Heart right ventricle (tissue), 16 donors: ENCODE measurements around the gene UFSP1. TPM values are rescaled to one million over a fixed set of nuclear protein-coding genes. Genes with fewer than 3 reads are reported as not detected.

ENCODE experiments used
- ATAC-seq, 8 donors: fragments of 200-7000 bp; cut with Tn5 transposase; one replicate each; pipeline ENCODE4 v1.9.1; 2020; ENCODE audit warnings: mild to moderate bottlenecking in 8 of 8, moderate library complexity in 8 of 8, moderate number of reproducible peaks in 1 of 8
- DNase-seq, 2 donors: peaks; one replicate each; pipeline ENCODE4 v3.0.0-alpha.2; 2020
- H3K27ac ChIP-seq, 10 donors: fragments of 200-600 bp; sonication (generic) in 2 of 10; one replicate each; pipeline versions ENCODE4 v1.5.0 to v1.8.0; 2020 to 2022; ENCODE audit warnings: mild to moderate bottlenecking in 3 of 10
- H3K27me3 ChIP-seq, 7 donors: fragments of 200-600 bp; one replicate each; pipeline ENCODE4 v1.8.0; 2021 to 2022; ENCODE audit warnings: mild to moderate bottlenecking in 2 of 7
- H3K36me3 ChIP-seq, 9 donors: fragments of 200-600 bp; sonication (generic) in 1 of 9; one replicate each; pipeline versions ENCODE4 v1.5.0 to v1.8.0; 2020 to 2022; ENCODE audit warnings: mild to moderate bottlenecking in 2 of 9
- H3K4me1 ChIP-seq, 9 donors: fragments of 200-600 bp; sonication (generic) in 1 of 9; one replicate each; pipeline versions ENCODE4 v1.5.0 to v1.8.0; 2020 to 2022; ENCODE audit warnings: mild to moderate bottlenecking in 4 of 9
- H3K4me3 ChIP-seq, 10 donors: fragments of 200-600 bp; sonication (generic) in 2 of 10; one replicate each; pipeline versions ENCODE4 v1.5.0 to v1.8.0; 2020 to 2022; ENCODE audit warnings: mild to moderate bottlenecking in 7 of 10, moderate library complexity in 2 of 10
- H3K9me3 ChIP-seq, 11 donors: fragments of 200-600 bp in 10 of 11; sonication (generic) in 2 of 11; one replicate each; pipeline versions ENCODE4 v1.5.0 to v1.8.0; 2013 to 2022; ENCODE audit warnings: mild to moderate bottlenecking in 2 of 11, control low read depth in 1 of 11, moderate library complexity in 1 of 11
- WGBS, 2 donors: extraction: QIAGEN DNeasy Blood & Tissue Kit; methylation state at CpG; one replicate each; pipeline ENCODE4 v1.1.7; 2013; ENCODE audit warnings: inconsistent platforms in 1 of 2; 5-methylcytosine and 5-hydroxymethylcytosine counted together
- intact Hi-C, 10 donors: fragments of 100-400 bp; cut with DNase I; formaldehyde crosslinking; loops; one replicate each; pipeline versions ENCODE4 v1.11.1 to v1.14.2; 2022
- polyA plus RNA-seq, 2 donors: library from polyadenylated mRNA; stranded (reverse); fragments of 200-250 nt; gene quantifications; one replicate each; pipeline ENCODE4 v1.2.3, GENCODE V29; 2013
- total RNA-seq, 10 donors: library from RNA; stranded (reverse); fragmentation: NEBNext Ultra II Directional in 3 of 10; extraction: Animal tissue kit (Norgen Biotek cat#: 25700) in 3 of 10; gene quantifications; one replicate each; pipeline versions ENCODE4 v1.2.1 to v1.2.4, GENCODE V29; 2021 to 2023
- TF ChIP-seq, protein P1 (sequence below), 9 donors: fragments of 200-600 bp; sonication (generic) in 2 of 9; IDR thresholded peaks; one replicate each; pipeline versions ENCODE4 v1.5.0 to v1.8.0; 2021 to 2022; ENCODE audit warnings: antibody characterized with exemption in 9 of 9, mild to moderate bottlenecking in 5 of 9, moderate library complexity in 1 of 9
- donor health status: Arrhythmogenic right ventricular cardiomyopathy.
- donor health status: ischemic (EF 13 %, LVEDD 7.1; RV severe dilation, severe dysfunction).
- donor health status: healthy with polysubstance abuse.
- donor health status: DM: no; HTN: yes; CAD: no.
- donor health status: DM: no; HTN: no; CAD: no.
- donor health status: ischemic (EF 25% LVEDD 6.9; RV normal size, moderate dysfunction).
- donor health status: ischemic (EF 25% LVEDD 5.7; RV mildly dilated, moderate dysfunction).
- donor health status: healthy.
- donor health status: DM: yes; HTN: yes; CAD: no.
- donor health status: Ischemic cardiomyopathy.
- donor health status: ischemic (EF 35%, LVEDD 5.7; RV mildly dilated, moderate dysfunction).
- donor health status: nonischemic (EF 11% LVEDD 7.7; RV severe dilation, severe dysfunction).
- donor health status: DM: yes; HTN: yes; CAD: no.
- donor health status: PGD.
- donor health status: ischemic (EF 29% LVEDD 5.4; RV normal size, mild dysfunction).
- donor health status: nonischemic (EF 23%, LVEDD 6.1; RV moderate dilation, normal function).

UFSP1 gene
- total and polyA plus RNA-seq, 12 donors: 0.99 to 3.4 (median 1.9) TPM

GRCh38 chr7:100900978-100901377 is 11.5 kb upstream of the UFSP1 start:
- intact Hi-C loops: loop anchor here in 2 of 10 donors (5.0 to 10.0 kb wide), 2 partner anchors 156 to 1356 kb away; no protein-coding TSS in a partner anchor
- H3K4me1 ChIP-seq: peaks cover 0 to 12% (median 4%) of the 10 kb centered on the region in 9 donors
- TF ChIP-seq, protein P1, sequence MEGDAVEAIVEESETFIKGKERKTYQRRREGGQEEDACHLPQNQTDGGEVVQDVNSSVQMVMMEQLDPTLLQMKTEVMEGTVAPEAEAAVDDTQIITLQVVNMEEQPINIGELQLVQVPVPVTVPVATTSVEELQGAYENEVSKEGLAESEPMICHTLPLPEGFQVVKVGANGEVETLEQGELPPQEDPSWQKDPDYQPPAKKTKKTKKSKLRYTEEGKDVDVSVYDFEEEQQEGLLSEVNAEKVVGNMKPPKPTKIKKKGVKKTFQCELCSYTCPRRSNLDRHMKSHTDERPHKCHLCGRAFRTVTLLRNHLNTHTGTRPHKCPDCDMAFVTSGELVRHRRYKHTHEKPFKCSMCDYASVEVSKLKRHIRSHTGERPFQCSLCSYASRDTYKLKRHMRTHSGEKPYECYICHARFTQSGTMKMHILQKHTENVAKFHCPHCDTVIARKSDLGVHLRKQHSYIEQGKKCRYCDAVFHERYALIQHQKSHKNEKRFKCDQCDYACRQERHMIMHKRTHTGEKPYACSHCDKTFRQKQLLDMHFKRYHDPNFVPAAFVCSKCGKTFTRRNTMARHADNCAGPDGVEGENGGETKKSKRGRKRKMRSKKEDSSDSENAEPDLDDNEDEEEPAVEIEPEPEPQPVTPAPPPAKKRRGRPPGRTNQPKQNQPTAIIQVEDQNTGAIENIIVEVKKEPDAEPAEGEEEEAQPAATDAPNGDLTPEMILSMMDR (IDR thresholded peaks at IDR 0.05): no peak
- WGBS, 2 donors: 76 to 78% methylated on average over 2 of the region's 2 CpGs
- H3K27ac ChIP-seq: no peak overlapping the region
- H3K4me3 ChIP-seq: no peak overlapping the region
- DNase-seq: no peak
- H3K27me3 ChIP-seq: peaks cover 4 to 59% (median 42%) of the 10 kb centered on the region in 7 donors
- H3K9me3 ChIP-seq: no peaks in the 10 kb centered on the region
- ATAC-seq: no peak
- H3K36me3 ChIP-seq: no peaks in the 10 kb centered on the region

GRCh38 chr7:100899432-100899831 is 9.9 kb upstream of the UFSP1 start:
- Histone ChIP-seq H3K27ac (no peak overlapping the region), H3K4me3 (no peak overlapping the region), H3K27me3 (peaks cover 13 to 75% (median 58%) of the 10 kb centered on the region in 7 donors), H3K9me3 (no peaks in the 10 kb centered on the region), H3K36me3 (no peaks in the 10 kb centered on the region), H3K4me1 (peaks cover 0 to 25% (median 16%) of the 10 kb centered on the region in 9 donors)
- DNase-seq (no peak), ATAC-seq (no peak)
- 94 to 96% methylated on average over 5 of the region's 5 CpGs for WGBS, 2 donors
- intact Hi-C loops: loop anchor here in 7 of 10 donors (5.0 to 10.0 kb wide), 6 partner anchors 68 to 385 kb away; partner anchors contain the start of gene MUC12 (in 1 of the 7)
- TF ChIP-seq, protein P1 (IDR thresholded peaks at IDR 0.05): no peak

- no peak for ATAC-seq
- no peak for DNase-seq
- intact Hi-C loops: loop anchor here in 9 of 10 donors (1.0 to 10.0 kb wide), 8 partner anchors 69 to 387 kb away; partner anchors contain the start of gene MUC12 (in 1 of the 9)
- H3K27ac ChIP-seq: no peak overlapping the region
- WGBS, 2 donors: 65 to 67% methylated on average over 13 of the region's 13 CpGs
- TF ChIP-seq, protein P1 (IDR thresholded peaks at IDR 0.05): no peak
- no peaks in the 10 kb centered on the region for H3K9me3 ChIP-seq
- H3K4me1 ChIP-seq: peaks cover 0 to 27% (median 17%) of the 10 kb centered on the region in 9 donors
- H3K27me3 ChIP-seq: peaks cover 13 to 75% (median 64%) of the 10 kb centered on the region in 7 donors
- no peak overlapping the region for H3K4me3 ChIP-seq
- H3K36me3 ChIP-seq: no peaks in the 10 kb centered on the region
Measured at GRCh38 chr7:100897772-100898454, 8.4 kb upstream of the UFSP1 start.

GRCh38 chr7:100896732-100897608 is 7.5 kb upstream of the UFSP1 start:
- peak overlapping the region; percentile 13 to 61 (median 40) for H3K4me3 ChIP-seq
- WGBS, 2 donors: 2% methylated on average over 61 to 95 of the region's 95 CpGs
- no peaks in the 10 kb centered on the region for H3K9me3 ChIP-seq
- intact Hi-C loops: loop anchor here in 9 of 10 donors (1.0 to 10.0 kb wide), 8 partner anchors 70 to 388 kb away; partner anchors contain the start of gene MUC12 (in 1 of the 9)
- peaks cover 13 to 78% (median 61%) of the 10 kb centered on the region in 7 donors for H3K27me3 ChIP-seq
- peaks cover 0 to 27% (median 17%) of the 10 kb centered on the region in 9 donors for H3K4me1 ChIP-seq
- DNase-seq: peak in 1 of 2 donors; percentile 60
- H3K36me3 ChIP-seq: no peaks in the 10 kb centered on the region
- H3K27ac ChIP-seq: no peak overlapping the region
- TF ChIP-seq, protein P1 (IDR thresholded peaks at IDR 0.05): peak; percentile 54 to 83 (median 76)
- ATAC-seq: peak in 4 of 8 donors; percentile 36 to 53 (median 42)
